Activated naive CD4-positive, alpha-beta T cell treated with Interleukin-2 at 50 U/mL for 16 hours (primary cell): ENCODE measurements around the gene FRY.

ENCODE experiments used
- DNase-seq: peaks from one replicate; pipeline ENCODE4 v3.0.0-alpha.2; 2020

The FRY gene

GRCh38 chr13:32315238-32316027 lies 283.9 kb downstream of the FRY start, which contains the start of the genes BRCA2 and ZAR1L:
Gene BRCA2, plus strand, starts transcription at chr13:32315508. Its CDS starts 953 bp downstream, at chr13:32316461.
Gene ZAR1L, minus strand, starts transcription at chr13:32315363. Its CDS starts 3,438 bp downstream, at chr13:32311925.
- peak; percentile 90 for DNase-seq

DNA sequence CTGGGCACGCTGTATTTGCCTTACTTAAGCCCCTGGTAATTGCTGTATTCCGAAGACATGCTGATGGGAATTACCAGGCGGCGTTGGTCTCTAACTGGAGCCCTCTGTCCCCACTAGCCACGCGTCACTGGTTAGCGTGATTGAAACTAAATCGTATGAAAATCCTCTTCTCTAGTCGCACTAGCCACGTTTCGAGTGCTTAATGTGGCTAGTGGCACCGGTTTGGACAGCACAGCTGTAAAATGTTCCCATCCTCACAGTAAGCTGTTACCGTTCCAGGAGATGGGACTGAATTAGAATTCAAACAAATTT lies 284.4 kb downstream of the FRY start:
- DNase-seq = no peak

- no peak for DNase-seq
Measured at GRCh38 chr13:32316501-32316900, 284.9 kb downstream of the FRY start.

DNA sequence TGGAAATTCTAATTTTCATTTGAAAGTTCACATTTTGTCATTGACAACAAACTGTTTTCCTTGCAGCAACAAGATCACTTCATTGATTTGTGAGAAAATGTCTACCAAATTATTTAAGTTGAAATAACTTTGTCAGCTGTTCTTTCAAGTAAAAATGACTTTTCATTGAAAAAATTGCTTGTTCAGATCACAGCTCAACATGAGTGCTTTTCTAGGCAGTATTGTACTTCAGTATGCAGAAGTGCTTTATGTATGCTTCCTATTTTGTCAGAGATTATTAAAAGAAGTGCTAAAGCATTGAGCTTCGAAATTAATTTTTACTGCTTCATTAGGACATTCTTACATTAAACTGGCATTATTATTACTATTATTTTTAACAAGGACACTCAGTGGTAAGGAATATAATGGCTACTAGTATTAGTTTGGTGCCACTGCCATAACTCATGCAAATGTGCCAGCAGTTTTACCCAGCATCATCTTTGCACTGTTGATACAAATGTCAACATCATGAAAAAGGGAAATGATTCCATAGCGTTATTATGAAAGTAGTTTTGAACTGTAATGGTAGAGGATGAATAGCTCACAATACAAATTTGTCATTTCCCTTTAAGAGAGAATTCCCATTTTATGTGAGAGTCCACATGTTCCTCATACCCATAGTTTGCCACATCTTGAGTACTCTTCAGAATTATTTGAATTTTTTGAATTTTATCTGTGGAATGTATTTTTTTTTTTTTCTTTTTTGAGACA lies 286.3 kb downstream of the FRY start:
- no peak for DNase-seq

- DNase-seq = no peak
Measured at GRCh38 chr13:32320528-32320927, 289.0 kb downstream of the FRY start.

- no peak for DNase-seq
Measured at GRCh38 chr13:32323912-32324311, 292.3 kb downstream of the FRY start.

DNA sequence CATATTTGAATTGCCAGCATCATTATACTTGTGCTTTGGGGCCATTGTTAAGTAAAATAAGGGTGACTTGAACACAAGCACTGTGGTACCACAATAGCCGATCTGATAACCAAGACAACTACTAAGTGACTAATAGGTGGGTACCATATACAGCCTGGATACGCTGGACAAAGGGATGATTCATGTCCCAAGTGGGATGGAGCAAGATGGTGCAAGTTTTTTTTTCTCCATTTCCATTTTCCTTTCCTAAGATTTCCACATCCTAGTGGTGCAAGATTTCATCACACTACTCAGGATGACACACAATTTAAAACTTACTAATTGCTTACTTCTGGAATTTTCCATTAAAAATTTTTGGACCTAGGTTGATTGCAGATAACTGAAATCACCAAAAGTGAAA lies 298.9 kb downstream of the FRY start:
- no peak for DNase-seq

- no peak for DNase-seq
Measured at GRCh38 chr13:32334671-32335070, 303.1 kb downstream of the FRY start.

- DNase-seq = no peak
Measured at GRCh38 chr13:32340914-32341313, 309.3 kb downstream of the FRY start.

- DNase-seq = no peak
Measured at GRCh38 chr13:32347651-32348050, 316.1 kb downstream of the FRY start.
